A549 (cell line): ENCODE data around the gene SBF1. TPM values are rescaled to one million over a fixed set of nuclear protein-coding genes. Genes with fewer than 3 reads are reported as not detected.

Experiments
- ATAC-seq, 2 experiments: fragments of 200-7000 bp in 1 of 2; fragments of >200 bp in 1 of 2; cut with Nextera tagmentation in 1 of 2; cut with Tn5 transposase in 1 of 2; 3 replicates each; pipeline versions ENCODE4 v1.8.0 to v1.9.1; 2018 to 2020; ENCODE audit warnings: mild to moderate bottlenecking in 1 of 2, moderate library complexity in 1 of 2
- CTCF ChIA-PET: fragments of 300-600 bp; sonication (Branson Sonifier 250); formaldehyde crosslinking; extraction: SDS; loops from one replicate; lab custom pipeline; 2021; ENCODE audit warnings: antibody characterized with exemption, inconsistent platforms; lab: Yijun Ruan, JAX
- POLR2A ChIA-PET: fragments of 350-600 bp; formaldehyde crosslinking; extraction: SDS; loops from one replicate; lab custom pipeline; 2021; ENCODE audit warnings: antibody characterized with exemption, inconsistent platforms; lab: Yijun Ruan, JAX
- DNase-seq, 2 experiments: peaks; one replicate each; pipeline versions ENCODE4 v3.0.0 to v3.0.0-alpha.2; 2011 to 2016; ENCODE audit warnings: low read depth in 1 of 2, low spot score in 1 of 2
- FAIRE-seq: peaks from 2 replicates; lab custom pipeline; 2011; peaks lifted over from hg19 to GRCh38; lab: Jason Lieb, UNC
- H3K27ac ChIP-seq, 2 experiments: fragments of >200 bp; sonication (Bioruptor Twin); formaldehyde crosslinking; 3 replicates each; pipeline ENCODE4 v1.5.1; 2016 to 2017
- H3K4me1 ChIP-seq: fragments of >200 bp; sonication (Bioruptor Twin); formaldehyde crosslinking; 3 replicates; pipeline ENCODE4 v1.6.1; 2016
- H3K4me2 ChIP-seq: fragments of >200 bp; sonication (Bioruptor Twin); formaldehyde crosslinking; 3 replicates; pipeline ENCODE4 v1.6.1; 2016
- H3K4me3 ChIP-seq: fragments of >200 bp; sonication (Bioruptor Twin); formaldehyde crosslinking; 3 replicates; pipeline ENCODE4 v1.5.1; 2016
- H3K9me3 ChIP-seq: fragments of >200 bp; sonication (Bioruptor Twin); formaldehyde crosslinking; 3 replicates; pipeline ENCODE4 v1.6.1; 2016
- ATOH8 ChIP-seq: fragments of 250-450 bp; sonication (Bioruptor Pico); IDR thresholded peaks from 2 replicates; pipeline ENCODE4 v1.5.0; 2020; ENCODE audit warnings: low read depth, mild to moderate bottlenecking, moderate library complexity
- CHD2 ChIP-seq: fragments of 150-350 bp; IDR thresholded peaks from 2 replicates; pipeline ENCODE4 v1.6.1; 2014; ENCODE audit warnings: low read length; ENCODE audit not compliant: partially characterized antibody
- CHD4 ChIP-seq: fragments of 200-600 bp; sonication (generic); IDR thresholded peaks from 2 replicates; pipeline ENCODE4 v1.6.1; 2016; ENCODE audit warnings: antibody characterized with exemption, mild to moderate bottlenecking, borderline replicate concordance
- CTCF ChIP-seq: fragments of >200 bp; sonication (Bioruptor Twin); formaldehyde crosslinking; IDR thresholded peaks from 3 replicates; pipeline ENCODE4 v1.5.1; 2016
- EHMT2 ChIP-seq: fragments of 200-600 bp; sonication (generic); IDR thresholded peaks from 2 replicates; pipeline ENCODE4 v1.6.1; 2016; ENCODE audit warnings: antibody characterized with exemption, low read depth, mild to moderate bottlenecking, moderate library complexity
- ELK1 ChIP-seq: fragments of 150-350 bp; IDR thresholded peaks from 2 replicates; pipeline ENCODE4 v1.6.1; 2014; ENCODE audit warnings: low read depth, mild to moderate bottlenecking, low read length
- ESRRA ChIP-seq: fragments of 150-350 bp; IDR thresholded peaks from 2 replicates; pipeline ENCODE4 v1.6.1; 2014; ENCODE audit warnings: mild to moderate bottlenecking, low read length, borderline replicate concordance
- FOSB ChIP-seq: fragments of 250-450 bp; sonication (Bioruptor Pico); IDR thresholded peaks from 2 replicates; pipeline ENCODE4 v1.5.0; 2020; ENCODE audit warnings: mild to moderate bottlenecking, moderate library complexity
- FOSL2 ChIP-seq, 2 experiments: fragments of 450-650 bp in 1 of 2; fragments of >200 bp in 1 of 2; sonication (Bioruptor Twin) in 1 of 2; formaldehyde crosslinking; IDR thresholded peaks; 2 replicates each; pipeline versions ENCODE4 v1.5.0 to v1.6.1; 2016 to 2020; ENCODE audit warnings: mild to moderate bottlenecking in 1 of 2, moderate library complexity in 1 of 2
- GATA3 ChIP-seq: IDR thresholded peaks from 2 replicates; pipeline ENCODE4 v1.6.1; 2012; ENCODE audit warnings: borderline replicate concordance
- HDAC2 ChIP-seq: fragments of 200-600 bp; sonication (generic); IDR thresholded peaks from 2 replicates; pipeline ENCODE4 v1.6.1; 2016
- HES2 ChIP-seq: fragments of >200 bp; sonication (Bioruptor Twin); formaldehyde crosslinking; IDR thresholded peaks from 2 replicates; pipeline ENCODE4 v1.6.1; 2016
- HMGXB4 ChIP-seq: fragments of 250-450 bp; sonication (Bioruptor Pico); IDR thresholded peaks from 2 replicates; pipeline ENCODE4 v1.5.0; 2021; ENCODE audit warnings: mild to moderate bottlenecking, moderate library complexity, borderline replicate concordance
- HOXB13 ChIP-seq: fragments of 250-450 bp; sonication (Bioruptor Pico); IDR thresholded peaks from 2 replicates; pipeline ENCODE4 v1.5.0; 2020; ENCODE audit warnings: low read depth, mild to moderate bottlenecking, moderate library complexity
- JUN ChIP-seq, 2 experiments: fragments of >200 bp; sonication (Bioruptor Twin); formaldehyde crosslinking; IDR thresholded peaks; 2 replicates in 1 of 2; 3 replicates in 1 of 2; pipeline ENCODE4 v1.6.1; 2016 to 2017
- JUNB ChIP-seq: fragments of >200 bp; sonication (Bioruptor Twin); formaldehyde crosslinking; IDR thresholded peaks from 2 replicates; pipeline ENCODE4 v1.6.1; 2016
- KDM1A ChIP-seq: fragments of 200-600 bp; sonication (generic); IDR thresholded peaks from 2 replicates; pipeline ENCODE4 v1.6.1; 2016; ENCODE audit warnings: low read depth, mild to moderate bottlenecking
- MAX ChIP-seq: IDR thresholded peaks from 2 replicates; pipeline ENCODE4 v1.6.1; 2012
- MAZ ChIP-seq: fragments of 150-350 bp; IDR thresholded peaks from 2 replicates; pipeline ENCODE4 v1.6.1; 2014; ENCODE audit warnings: antibody characterized with exemption, low read depth, low read length, borderline replicate concordance
- MYC ChIP-seq: IDR thresholded peaks from 2 replicates; pipeline ENCODE4 v1.6.1; 2012; ENCODE audit warnings: mild to moderate bottlenecking, inconsistent platforms, low read length, improper control_type of control experiment, borderline replicate concordance
- NPAS2 ChIP-seq: fragments of 250-450 bp; sonication (Bioruptor Pico); IDR thresholded peaks from 2 replicates; pipeline ENCODE4 v1.8.0; 2022; ENCODE audit warnings: mild to moderate bottlenecking, moderate library complexity, borderline replicate concordance
- POLR2AphosphoS2 ChIP-seq: conservative IDR thresholded peaks from 2 replicates; pipeline ENCODE4 v1.6.1; 2012; ENCODE audit warnings: low read length, improper control_type of control experiment, inconsistent platforms
- SMC3 ChIP-seq: fragments of >200 bp; sonication (Bioruptor Twin); formaldehyde crosslinking; IDR thresholded peaks from 3 replicates; pipeline ENCODE4 v1.6.1; 2018; ENCODE audit warnings: inconsistent platforms
- TP53 ChIP-seq: fragments of 250-450 bp; sonication (Bioruptor Pico); IDR thresholded peaks from 2 replicates; pipeline ENCODE4 v1.5.0; 2021; ENCODE audit warnings: mild to moderate bottlenecking, moderate library complexity
- WGBS: methylation state at CpG from one replicate; pipeline ENCODE4 v1.1.6; 2017; ENCODE audit errors: missing lambda C conversion rate; 5-methylcytosine and 5-hydroxymethylcytosine counted together
- polyA plus RNA-seq, 4 experiments: library from polyadenylated mRNA; depleted of rRNA in 3 of 4; stranded (reverse); fragments of >200 nt; fragmentation: RNase III in 1 of 4; extraction: RNeasy Plus Mini Kit Qiagen cat#74134 plus additional on column Dnase treatment in 1 of 4; gene quantifications; 2 replicates in 3 of 4; 3 replicates in 1 of 4; pipeline ENCODE4 v1.2.3, GENCODE V29; 2011 to 2017

Gene SBF1
- polyA plus RNA-seq, 2 of the 4 experiments (the other 2 are of a cell fraction), result 9.6 to 23.0 TPM

- CTCF ChIA-PET, result interaction anchor here (1.0 to 1.6 kb wide), 4 partner anchors 7 to 23 kb away, joined by 3 to 5 read pairs (median 3); no protein-coding TSS in a partner anchor
- Histone ChIP-seq H3K4me1 (no peaks in the 10 kb centered on the region), H3K4me2 (no peak overlapping the region), H3K4me3 (no peak overlapping the region), H3K27ac (no peak overlapping the region), H3K9me3 (no peaks in the 10 kb centered on the region)
- no peak for DNase-seq
- 89% methylated on average over 16 of the region's 36 CpGs for WGBS
- POLR2A ChIA-PET, result no interaction called here
- no peak for ATAC-seq
- no peak for FAIRE-seq
- TF ChIP-seq FOSB (no peak), TP53 (CRISPR knock-in tag) (no peak), CHD2 (no peak), NPAS2 (no peak), GATA3 (no peak), FOSL2 (IDR thresholded peaks at IDR 0.05) (no peak), FOSL2 (CRISPR knock-in tag; IDR thresholded peaks at IDR 0.05) (no peak), MAZ (no peak), CTCF (no peak), SMC3 (no peak), CHD4 (no peak), HMGXB4 (no peak), HDAC2 (no peak)
Measured at GRCh38 chr22:50437511-50438304, 37.1 kb downstream of the SBF1 start.

GRCh38 chr22:50436841-50437341 is 37.9 kb downstream of the SBF1 start:
- H3K4me3 ChIP-seq, result no peak overlapping the region
- no peak overlapping the region for H3K4me2 ChIP-seq
- ATAC-seq (no peak), FAIRE-seq (no peak), DNase-seq (no peak)
- no peaks in the 10 kb centered on the region for H3K9me3 ChIP-seq
- no peak overlapping the region for H3K27ac ChIP-seq
- TF ChIP-seq ELK1 (no peak), NPAS2 (no peak), JUN (IDR thresholded peaks at IDR 0.05) (no peak), MAX (no peak), JUNB (no peak), POLR2AphosphoS2 (no peak), ATOH8 (CRISPR knock-in tag) (no peak), MYC (no peak), ESRRA (no peak), HOXB13 (no peak), KDM1A (no peak), FOSL2 (IDR thresholded peaks at IDR 0.05) (no peak), FOSL2 (CRISPR knock-in tag; IDR thresholded peaks at IDR 0.05) (no peak), EHMT2 (no peak), CTCF (no peak), HES2 (no peak), HDAC2 (no peak), GATA3 (no peak)
- no peaks in the 10 kb centered on the region for H3K4me1 ChIP-seq
- ChIA-PET CTCF (interaction anchor here (1.1 to 1.4 kb wide), 2 partner anchors 11 to 13 kb away, joined by 3 read pairs; no protein-coding TSS in a partner anchor), POLR2A (no interaction called here)
- WGBS, result 88% methylated on average over 16 of the region's 25 CpGs
